NCI-H2107 treated with DMSO at 0.1 percent for 48 hours (cell line): ENCODE data around the gene RBM10.
A peak's percentile ranks its signal among the peaks of the same experiment; 100 is the strongest.

Experiments used
- DNase-seq: peaks from one replicate; lab custom pipeline; 2025; ENCODE audit not compliant: unreplicated experiment; lab: John Stamatoyannopoulos, UW

Gene RBM10

DNA sequence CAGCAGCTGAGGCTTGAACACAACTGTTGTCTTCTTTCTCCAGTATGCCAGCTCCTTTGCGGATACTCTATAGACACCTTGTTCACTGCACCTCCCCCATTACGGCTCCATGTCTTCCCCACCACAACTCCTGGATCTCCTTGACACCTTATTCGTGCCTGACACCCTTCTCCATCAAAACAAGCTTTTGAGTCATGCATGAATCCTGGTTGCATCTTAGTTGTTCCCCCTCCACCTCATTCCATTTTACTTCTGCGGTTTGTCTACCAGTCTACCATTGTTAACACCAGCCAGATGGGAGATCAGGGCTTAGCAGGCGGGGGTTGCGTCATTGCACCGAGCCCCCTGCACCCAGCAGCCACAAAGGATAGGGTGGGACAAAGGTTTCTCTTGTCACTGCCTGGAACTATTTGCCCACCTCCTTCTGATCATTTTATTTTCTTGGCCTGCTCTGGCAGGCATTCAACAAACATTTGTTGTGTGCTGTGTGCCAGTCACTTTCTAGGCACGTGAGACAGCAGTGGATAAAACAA, 71.4 kb downstream of the RBM10 start:
- DNase-seq = no peak

- no peak for DNase-seq
Measured at GRCh38 chrX:47217121-47217851, 72.3 kb downstream of the RBM10 start.

DNA sequence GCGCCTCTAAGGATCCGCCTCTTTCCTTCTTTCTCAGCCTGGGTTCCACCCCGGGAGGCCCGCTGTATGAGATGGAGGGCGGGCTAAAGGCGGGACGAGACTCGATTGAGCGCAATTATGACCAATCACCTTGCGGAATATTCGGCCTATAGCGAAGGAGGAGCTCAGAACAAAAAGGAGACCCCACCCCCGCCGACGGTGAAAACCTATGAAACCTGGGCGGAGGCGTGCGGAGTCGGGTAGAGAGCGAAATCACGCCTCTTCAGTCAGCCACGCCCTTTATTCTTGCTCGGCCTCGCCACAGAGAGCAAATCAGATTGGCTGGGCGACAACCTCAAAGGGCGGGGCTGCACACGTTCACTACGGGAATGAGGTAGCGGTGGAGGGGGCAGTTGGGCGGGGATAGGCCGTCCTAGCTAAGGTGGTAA, 72.8 kb downstream of the RBM10 start:
- peak; percentile 100 for DNase-seq

DNA sequence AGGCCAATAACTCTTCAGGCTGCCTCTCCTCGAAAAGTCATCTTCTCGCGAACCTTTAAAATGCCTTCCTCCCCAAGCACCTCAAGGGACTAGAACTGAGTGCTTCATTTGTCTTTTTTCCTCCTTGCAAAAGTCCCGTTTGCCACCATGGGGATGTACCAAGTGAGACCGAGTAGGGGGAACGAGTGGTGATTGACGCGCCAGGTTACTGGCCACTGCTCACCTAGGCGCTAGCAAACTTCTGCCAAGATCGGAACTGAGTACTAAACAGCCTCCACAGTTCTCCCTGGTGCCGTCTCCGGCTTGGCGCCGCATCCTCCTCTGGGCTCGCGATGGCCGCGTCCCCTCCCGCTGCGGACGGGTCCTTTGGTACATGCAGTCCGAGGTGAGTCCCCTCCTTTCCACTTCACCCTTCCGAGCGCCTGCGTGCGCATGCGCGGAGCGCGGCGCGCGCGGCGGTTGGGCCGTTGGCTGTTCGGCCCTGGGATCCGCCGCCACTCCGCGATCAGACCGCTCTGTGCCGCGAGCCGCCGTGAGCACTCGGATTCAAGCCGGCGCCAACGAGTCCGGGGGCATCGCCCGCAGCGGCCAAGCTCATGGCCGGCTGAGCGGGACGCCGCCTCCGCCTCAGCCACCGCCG, 73.4 kb downstream of the RBM10 start, which contains the start of gene CDK16:
CDK16 (plus strand) TSS at position 402 of the 640 bp plus-strand sequence. CDS start 4,877 bp downstream, outside the sequence.
- DNase-seq = peak; percentile 92

GRCh38 chrX:47218920-47219815, 74.1 kb downstream of the RBM10 start:
- DNase-seq = no peak

- no peak for DNase-seq
Measured at GRCh38 chrX:47221756-47222155, 76.7 kb downstream of the RBM10 start.

DNA sequence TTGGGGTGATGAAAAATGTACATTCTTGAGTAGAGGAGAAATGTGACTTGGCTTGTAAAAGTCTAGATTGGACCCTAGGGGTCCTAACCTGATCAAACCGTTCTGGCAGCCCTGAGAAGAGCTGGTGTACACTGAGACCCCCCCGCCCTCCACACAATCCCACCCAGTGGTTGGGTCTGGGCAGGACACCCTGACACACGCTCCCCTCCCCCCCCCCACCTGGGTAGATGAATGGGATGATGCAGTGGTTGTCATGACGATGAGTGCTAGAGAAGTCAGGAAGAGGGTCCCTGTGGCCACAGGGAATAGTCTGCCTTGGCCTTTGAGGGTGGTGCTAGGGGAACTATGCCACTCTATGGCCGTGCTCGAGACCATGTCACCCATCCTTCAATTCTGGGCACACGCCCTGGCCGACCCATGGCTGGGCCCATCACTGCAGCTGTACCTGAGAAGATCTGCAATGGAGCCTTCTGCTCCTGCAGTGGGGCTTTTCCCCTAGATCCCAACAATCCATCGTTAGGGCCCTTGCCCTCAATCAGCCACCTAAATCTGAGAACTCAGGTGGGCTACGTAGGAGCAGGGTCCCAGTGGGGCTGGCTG, 77.8 kb downstream of the RBM10 start:
- DNase-seq = no peak

DNA sequence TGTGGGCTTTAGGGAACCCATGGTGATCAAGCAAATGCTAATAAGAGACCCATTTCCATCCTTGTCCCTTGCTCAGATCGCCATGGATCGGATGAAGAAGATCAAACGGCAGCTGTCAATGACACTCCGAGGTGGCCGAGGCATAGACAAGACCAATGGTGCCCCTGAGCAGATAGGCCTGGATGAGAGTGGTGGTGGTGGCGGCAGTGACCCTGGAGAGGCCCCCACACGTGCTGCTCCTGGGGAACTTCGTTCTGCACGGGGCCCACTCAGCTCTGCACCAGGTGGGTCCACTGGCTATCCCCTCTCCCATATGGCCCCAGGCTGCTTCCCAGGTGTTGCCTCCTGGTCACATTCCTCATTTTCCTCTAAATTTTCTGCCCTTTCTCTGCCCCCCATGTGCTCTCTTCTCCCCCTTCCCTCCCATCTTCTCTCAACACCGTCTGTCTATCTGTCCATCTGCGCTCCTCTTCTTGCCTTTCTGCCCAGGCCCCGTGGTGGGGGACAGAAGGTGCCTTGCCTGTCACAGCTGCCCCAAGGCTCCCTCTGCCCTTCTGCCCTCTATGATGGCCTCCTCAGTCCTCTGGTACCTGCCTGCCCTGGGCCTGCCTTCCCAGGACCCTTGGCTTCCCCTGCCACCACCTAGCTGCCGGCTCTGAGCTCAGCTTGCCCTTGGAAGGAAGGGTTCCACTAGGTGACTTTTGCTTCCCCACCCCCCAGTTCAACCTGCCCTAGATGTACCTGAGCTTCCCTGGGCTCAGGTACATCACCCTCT, 78.6 kb downstream of the RBM10 start:
- no peak for DNase-seq

- DNase-seq = no peak
Measured at GRCh38 chrX:47224266-47224895, 79.4 kb downstream of the RBM10 start.

GRCh38 chrX:47224896-47225290, 79.9 kb downstream of the RBM10 start:
- DNase-seq = no peak

GRCh38 chrX:47226071-47226470, 81.0 kb downstream of the RBM10 start:
- no peak for DNase-seq

DNA sequence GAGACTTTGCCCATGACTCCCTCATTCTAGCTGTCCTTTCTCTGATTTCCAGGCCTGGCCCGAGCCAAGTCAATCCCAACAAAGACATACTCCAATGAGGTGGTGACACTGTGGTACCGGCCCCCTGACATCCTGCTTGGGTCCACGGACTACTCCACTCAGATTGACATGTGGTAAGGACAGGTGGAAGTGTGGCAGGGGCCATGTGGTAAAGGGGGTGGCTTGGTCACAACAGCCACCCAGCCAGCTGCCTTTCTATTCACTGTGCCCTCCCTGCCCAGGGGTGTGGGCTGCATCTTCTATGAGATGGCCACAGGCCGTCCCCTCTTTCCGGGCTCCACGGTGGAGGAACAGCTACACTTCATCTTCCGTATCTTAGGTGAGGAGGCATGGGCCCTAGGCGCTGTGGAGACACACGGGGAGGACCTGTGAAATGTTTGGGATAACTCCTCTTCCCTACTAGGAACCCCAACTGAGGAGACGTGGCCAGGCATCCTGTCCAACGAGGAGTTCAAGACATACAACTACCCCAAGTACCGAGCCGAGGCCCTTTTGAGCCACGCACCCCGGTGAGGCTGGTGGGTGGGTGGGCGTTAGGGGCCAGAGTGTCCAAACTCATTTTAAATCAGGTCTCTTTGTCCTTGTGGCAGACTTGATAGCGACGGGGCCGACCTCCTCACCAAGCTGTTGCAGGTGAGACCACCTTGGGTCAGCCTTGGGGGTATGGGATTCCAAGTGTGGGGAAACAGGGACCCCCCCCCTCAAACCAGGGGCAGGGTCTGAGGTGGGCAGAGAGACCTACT, 81.7 kb downstream of the RBM10 start:
- no peak for DNase-seq

DNA sequence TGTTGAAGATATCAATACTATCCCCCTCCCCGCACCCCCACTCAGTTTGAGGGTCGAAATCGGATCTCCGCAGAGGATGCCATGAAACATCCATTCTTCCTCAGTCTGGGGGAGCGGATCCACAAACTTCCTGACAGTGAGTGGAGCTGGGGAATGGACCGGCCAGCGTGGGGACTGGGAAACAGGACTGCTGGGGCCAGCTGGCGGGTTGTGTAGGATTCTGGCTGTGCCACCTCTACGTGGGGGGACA, 82.2 kb downstream of the RBM10 start:
- no peak for DNase-seq

DNA sequence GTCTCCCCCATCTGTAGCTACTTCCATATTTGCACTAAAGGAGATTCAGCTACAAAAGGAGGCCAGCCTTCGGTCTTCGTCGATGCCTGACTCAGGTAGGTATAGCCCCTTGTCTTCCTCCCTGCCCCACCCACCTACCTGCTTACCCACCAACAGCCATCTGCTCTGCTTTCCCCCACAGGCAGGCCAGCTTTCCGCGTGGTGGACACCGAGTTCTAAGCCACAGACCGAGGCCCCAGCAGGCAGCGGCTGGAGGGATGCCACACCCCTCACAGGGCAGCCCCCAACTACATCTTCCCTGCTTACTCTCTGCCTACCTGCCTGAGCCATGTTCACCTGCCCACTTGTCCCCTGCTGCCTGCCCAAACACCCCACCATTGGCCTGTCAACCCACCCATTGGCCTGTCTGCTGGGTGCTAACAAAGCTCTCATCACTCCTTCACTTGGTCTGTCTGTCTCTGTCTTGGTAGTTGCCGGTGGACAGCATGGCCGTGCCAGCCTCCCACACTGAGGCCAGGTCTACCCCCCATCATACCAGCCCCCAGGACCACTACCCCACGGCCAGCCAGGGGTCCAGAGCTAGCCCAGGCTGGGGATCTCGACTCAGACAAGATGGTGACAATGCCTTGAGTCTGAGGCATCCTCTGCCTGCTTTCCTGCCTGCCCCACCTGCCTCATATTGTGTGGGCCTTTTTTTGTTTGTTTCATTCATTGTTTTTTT, 83.7 kb downstream of the RBM10 start:
- no peak for DNase-seq

DNA sequence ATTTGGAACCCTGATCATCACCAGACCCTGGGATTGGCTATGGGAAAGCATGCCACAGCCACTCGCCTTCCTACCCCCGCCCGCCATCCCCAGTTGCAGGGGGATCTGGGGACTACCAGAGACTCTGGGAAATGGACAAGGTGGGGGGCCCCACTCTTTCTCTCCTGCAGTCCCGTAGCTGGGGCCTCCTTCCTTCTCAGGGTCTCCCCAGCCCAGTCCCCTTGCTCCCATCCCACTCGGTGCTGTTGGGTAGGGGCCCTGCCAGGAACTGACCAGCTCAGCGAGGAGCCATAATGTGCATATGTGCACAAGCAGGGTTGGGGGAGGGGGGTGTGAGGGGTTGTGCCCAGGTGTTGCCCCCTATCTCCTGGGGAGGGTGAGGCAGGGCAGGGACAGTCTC, 84.4 kb downstream of the RBM10 start:
- DNase-seq = no peak

DNA sequence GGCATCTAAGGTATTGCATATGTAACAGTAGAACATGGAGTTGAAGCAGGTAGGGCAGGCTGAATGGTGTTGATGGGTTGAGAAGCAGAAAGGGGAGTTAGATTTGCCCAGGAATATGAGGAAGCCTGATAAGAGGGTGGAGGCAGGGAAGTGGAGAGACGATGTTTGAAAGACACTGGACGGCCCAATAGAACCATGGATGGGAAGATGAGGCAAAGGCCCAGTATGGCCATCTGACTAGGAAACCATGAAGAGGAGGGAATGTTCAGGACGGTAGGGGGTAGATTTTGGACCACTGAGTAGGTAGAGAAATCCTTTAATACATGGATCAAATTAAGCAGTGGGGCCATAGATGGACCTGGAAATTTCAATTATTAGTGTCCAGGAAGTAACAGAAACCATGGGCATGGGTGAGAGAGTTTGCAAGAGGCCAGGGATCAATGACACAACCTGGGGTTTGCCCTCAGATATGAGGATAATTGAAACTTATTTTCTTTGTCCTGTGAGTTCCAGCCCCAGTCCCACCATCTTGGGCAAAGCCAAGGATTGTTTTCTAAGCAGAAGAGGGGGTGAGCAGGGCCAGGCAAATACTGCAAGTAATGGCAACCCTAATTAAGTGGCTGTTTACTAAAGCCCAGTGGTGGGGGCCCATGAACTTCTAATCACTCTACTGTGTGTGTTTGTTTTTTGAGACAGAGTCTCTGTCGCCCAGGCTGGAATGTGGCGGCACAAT, 85.3 kb downstream of the RBM10 start:
- DNase-seq = no peak

- DNase-seq = no peak
Measured at GRCh38 chrX:47231167-47231566, 86.1 kb downstream of the RBM10 start.
